ENCODE measurements around the gene SLIT3.

Gene SLIT3

GRCh38 chr5:169098331-169099121 is 202.4 kb downstream of the SLIT3 start:
- DNase-seq: no peak

- DNase-seq: peak; percentile 31
Observed at GRCh38 chr5:169097374-169098326, 203.3 kb downstream of the SLIT3 start.

DNA sequence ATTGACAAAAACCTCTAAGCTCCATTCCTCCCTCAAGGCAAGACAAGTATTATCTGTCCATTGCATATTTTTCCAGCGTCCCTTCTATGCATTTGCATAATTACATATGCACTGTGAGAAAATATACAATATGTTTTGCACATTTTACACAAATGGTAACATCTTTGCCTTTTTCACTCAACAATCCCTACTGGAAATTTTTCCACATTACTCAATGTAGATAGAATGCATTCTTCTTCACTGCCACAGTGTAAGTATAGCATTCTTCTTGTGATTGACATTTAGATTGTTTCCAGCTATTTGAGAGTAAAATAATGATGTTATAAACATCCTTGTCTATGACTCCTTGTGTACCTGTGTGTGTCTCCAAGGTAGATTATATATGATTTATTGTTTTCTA is 205.0 kb downstream of the SLIT3 start:
- DNase-seq: no peak

DNA sequence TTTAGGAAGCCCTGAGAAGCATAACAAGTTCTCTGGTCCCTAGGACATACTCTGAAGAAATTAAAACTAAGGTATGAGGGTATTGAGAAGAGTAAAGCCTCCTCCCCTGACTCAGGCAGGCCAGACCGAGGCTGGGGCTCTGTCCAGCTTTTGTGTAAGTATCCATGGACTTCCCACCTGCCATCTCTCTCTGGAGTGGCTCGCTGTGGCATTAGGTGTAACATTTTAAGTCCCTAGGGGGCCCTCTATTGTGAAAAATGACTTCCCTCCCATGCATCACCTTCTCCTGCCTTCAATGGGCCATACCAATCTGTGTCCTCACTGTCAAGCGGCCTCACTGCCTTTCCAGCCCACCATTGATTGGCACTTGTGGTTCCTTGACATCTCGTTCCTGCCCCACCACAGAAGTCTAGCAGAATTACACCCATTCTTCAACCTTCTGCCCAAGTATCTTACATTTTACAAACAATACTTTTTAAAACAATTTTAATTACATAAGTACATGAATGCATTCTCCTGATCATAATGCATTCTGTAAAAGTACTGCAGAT is 205.5 kb downstream of the SLIT3 start:
- no peak for DNase-seq

DNA sequence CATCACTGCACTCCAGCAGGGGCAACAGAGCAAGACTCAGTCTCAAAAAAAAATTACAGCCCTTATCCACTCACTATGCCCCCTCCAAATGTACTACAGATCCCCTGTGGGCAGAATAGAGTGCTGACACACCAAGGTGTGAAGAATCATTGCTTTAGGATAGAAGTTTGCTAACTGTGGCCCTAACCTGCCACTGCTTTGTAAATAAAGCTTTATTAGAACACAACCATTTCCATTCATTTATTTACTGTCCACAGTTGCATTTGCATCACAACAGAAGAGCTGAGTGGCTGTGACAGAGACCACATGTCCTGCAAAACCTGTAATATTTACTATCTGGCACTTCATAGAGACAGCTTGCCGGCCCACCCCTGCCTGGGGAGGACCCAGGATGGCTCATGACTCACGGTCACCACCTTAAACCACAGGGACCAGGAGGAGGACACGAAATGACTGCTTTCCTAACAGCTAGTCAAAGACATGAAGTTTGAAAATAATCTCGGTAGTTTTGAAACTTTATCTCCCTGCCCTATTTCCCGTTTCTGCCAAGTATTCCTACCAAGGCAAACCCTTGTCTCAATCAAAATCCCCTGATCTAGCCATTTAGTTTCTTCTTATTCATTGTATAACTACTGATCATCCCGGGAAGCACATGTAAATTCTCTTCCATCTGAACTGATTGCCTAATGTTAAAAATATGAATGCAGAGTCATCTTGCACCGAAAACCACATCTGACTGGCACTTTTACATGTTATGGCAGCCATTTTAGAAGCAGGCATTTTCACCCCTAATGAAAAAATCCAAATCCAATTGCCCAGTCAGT is 206.1 kb downstream of the SLIT3 start:
- no peak for DNase-seq

GRCh38 chr5:169091396-169091980 is 209.5 kb downstream of the SLIT3 start:
- DNase-seq: peak; percentile 12

DNA sequence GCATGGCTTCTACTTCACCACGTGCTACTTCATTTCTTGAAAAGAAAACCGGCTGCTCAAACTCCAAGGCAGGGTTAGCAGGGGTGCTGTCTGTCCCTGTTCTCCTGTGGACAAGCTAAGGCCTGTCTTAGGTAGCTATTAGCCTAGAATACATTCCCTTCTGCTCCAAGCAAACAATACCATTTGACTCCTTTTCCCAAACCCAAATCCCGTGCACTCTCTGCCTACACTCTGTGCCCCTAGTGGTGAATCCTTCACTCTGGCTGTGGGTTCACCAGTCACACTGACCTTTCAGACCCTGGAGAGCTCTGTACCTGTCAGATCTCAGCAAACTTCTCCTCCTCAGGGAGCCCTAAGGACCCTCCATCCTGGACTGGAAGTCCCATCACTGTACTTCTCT is 211.6 kb downstream of the SLIT3 start:
- DNase-seq: no peak

DNA sequence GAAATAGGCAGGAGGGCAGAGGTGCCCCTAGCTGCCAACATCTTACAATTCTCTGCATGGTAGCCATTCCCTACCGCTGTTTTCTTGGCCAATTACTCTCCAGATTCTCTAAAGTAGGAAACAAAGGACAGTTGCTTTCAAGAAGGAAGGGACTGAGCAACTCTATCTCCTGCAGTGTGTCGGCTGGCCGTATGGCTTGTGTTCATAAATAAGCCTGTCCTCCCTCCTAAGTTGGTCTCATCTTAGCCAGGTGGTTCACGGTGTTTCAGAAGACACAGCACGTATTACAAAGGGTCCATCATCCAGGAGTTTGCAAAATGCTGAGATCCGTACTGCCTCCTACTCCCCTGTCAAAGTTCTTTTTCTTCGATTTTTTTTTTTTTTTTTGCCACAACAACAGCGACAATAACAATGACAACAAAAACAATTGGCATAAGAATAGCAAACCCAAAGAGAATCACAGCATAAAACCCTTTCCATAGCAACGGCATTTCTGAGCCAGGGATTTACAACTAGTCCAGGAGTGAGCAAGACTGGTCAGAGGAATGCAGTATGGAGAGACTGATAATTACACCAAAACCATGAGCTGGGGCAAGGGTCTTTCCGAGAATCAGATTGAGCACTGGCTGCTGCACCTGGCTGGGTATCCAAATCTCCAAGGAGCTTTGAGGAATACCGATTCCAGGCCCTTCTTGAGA is 212.8 kb downstream of the SLIT3 start:
- DNase-seq: no peak

DNA sequence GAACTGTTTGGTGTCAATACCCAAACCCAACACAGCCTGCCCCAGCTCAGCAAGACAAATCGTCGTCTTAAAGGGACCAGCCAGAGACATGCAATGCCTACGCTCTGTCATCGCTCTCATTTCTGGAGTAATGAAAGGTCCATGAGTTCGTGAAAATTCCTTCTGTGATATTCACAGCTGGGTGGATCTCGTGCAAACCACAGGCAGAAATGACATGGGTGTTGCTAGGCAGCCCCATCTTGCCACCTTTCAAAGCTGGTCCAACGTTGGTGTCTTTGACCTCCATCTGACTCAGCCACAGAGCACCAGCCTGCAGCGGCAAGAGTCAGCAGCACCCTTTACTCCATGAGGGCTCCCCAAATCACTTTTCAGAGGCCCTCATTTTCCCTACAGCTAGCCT is 215.3 kb downstream of the SLIT3 start:
- no peak for DNase-seq

DNA sequence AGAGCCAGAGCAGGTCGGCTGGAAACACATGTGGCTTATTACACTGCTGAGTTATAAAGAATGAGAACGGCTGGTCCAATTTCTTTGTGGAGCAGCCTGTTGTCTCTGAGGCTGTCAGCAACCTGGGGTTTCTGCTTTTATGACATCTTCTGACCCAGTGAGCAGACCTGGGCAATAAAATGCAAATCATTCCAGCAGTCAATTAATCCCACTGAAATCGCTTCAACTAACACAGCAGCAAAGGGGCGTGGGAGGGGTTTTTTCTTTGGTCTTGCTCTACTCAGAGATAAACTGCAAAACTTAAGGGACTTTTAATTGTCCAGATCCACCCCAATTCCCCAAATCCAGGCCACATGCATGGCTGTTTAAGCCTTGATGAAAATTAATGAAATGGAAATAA is 215.7 kb downstream of the SLIT3 start:
- no peak for DNase-seq

- no peak for DNase-seq
Observed at GRCh38 chr5:169084775-169085174, 216.2 kb downstream of the SLIT3 start.

GRCh38 chr5:169083394-169084018 is 217.4 kb downstream of the SLIT3 start:
- peak; percentile 33 for DNase-seq

- DNase-seq: peak; percentile 50
Observed at GRCh38 chr5:169081000-169081724, 219.8 kb downstream of the SLIT3 start.

- peak; percentile 50 for DNase-seq
Observed at GRCh38 chr5:169080448-169080911, 220.5 kb downstream of the SLIT3 start.

- DNase-seq: no peak
Observed at GRCh38 chr5:169079697-169080096, 221.2 kb downstream of the SLIT3 start.

DNA sequence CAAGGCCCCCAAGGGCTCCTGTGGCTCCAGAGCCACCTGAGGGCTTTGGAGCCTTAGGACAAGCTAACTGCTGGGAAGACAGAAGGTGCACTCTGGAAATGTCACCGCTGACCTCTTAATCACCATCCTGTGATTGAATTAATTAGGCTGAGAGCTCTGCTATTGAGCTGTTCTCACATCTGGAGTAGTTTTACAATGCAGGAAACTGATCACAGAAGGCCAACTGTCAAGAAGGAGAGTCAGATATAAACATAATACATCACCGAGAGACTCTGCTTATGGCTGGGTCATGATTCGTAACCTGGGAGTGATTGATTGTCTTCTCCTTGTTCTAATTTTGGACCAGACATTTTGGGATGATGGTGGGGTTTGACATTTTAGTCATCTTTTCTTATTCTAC is 226.1 kb downstream of the SLIT3 start:
- no peak for DNase-seq

- no peak for DNase-seq
Observed at GRCh38 chr5:169072233-169072632, 228.7 kb downstream of the SLIT3 start.

- no peak for DNase-seq
Observed at GRCh38 chr5:169070413-169070812, 230.5 kb downstream of the SLIT3 start.

- no peak for DNase-seq
Observed at GRCh38 chr5:169067751-169068173, 233.2 kb downstream of the SLIT3 start.

DNA sequence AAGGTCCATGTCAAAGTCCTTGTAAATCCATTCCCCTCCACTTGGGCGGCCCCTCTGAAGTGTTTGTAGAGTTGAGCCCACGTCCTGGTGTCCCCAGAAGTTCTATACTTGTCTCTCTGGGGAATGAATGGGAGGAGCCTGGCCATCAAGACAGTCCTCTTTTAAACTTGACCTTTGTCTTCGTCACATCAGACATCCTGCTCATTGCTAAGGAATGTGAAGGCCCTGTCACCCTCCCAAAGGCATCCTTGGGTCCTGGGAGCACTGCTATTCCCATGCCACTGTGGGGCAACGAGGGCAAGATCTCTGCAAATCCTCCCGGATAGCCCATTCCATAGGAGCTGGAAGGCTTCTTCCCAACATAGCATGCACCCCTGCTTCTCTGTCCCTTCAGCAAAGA is 235.5 kb downstream of the SLIT3 start:
- no peak for DNase-seq
